ENCODE measurements around the gene PHF21B. TPM values are rescaled to one million over a fixed set of nuclear protein-coding genes. Genes with fewer than 3 reads are reported as not detected.

PHF21B gene
- total RNA-seq, 1 donor from 2014 or later, result 113 TPM

GRCh38 chr22:44895296-44896055 lies 114.3 kb downstream of the PHF21B start:
- Mint-ChIP-seq H3K36me3 (ENCODE audit: unreplicated experiment) (peaks cover under 1% of the 10 kb centered on the region), H3K27me3 (ENCODE audit: unreplicated experiment) (peaks cover 2% of the 10 kb centered on the region), H3K9me3 (ENCODE audit: unreplicated experiment) (peaks cover 3% of the 10 kb centered on the region), H3K27ac (ENCODE audit: unreplicated experiment) (no peak overlapping the region), H3K4me1 (ENCODE audit: low read depth, unreplicated experiment) (no peaks in the 10 kb centered on the region), H3K4me3 (ENCODE audit: unreplicated experiment) (no peak overlapping the region)
- no peak for DNase-seq
- TF ChIP-seq, protein P1, sequence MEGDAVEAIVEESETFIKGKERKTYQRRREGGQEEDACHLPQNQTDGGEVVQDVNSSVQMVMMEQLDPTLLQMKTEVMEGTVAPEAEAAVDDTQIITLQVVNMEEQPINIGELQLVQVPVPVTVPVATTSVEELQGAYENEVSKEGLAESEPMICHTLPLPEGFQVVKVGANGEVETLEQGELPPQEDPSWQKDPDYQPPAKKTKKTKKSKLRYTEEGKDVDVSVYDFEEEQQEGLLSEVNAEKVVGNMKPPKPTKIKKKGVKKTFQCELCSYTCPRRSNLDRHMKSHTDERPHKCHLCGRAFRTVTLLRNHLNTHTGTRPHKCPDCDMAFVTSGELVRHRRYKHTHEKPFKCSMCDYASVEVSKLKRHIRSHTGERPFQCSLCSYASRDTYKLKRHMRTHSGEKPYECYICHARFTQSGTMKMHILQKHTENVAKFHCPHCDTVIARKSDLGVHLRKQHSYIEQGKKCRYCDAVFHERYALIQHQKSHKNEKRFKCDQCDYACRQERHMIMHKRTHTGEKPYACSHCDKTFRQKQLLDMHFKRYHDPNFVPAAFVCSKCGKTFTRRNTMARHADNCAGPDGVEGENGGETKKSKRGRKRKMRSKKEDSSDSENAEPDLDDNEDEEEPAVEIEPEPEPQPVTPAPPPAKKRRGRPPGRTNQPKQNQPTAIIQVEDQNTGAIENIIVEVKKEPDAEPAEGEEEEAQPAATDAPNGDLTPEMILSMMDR (IDR thresholded peaks at IDR 0.05; ENCODE audit: partially characterized antibody, unreplicated experiment), result no peak

DNA sequence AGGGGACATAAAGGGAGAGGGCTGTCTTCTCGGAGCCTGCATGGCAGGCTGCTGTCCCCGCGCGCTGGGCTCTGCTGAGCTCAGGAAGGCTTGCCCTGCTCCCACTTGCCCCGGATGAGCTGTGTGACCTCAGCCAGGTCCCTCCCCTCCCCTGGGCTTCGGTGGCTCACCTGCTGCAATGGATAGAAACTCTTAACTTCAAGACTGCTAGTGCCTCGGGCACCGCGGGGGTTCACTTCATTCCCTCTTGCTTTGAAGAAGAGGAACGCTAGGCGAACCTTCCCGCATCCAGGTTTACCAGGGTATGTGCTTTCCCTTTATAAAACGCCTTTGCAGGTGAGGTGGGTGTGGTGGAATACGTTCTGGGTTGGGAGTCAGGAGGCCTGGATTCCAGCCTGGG lies 115.0 kb downstream of the PHF21B start:
- peaks cover 4% of the 10 kb centered on the region for H3K9me3 Mint-ChIP-seq (ENCODE audit: unreplicated experiment)
- no peak overlapping the region for H3K4me3 Mint-ChIP-seq (ENCODE audit: unreplicated experiment)
- no peak overlapping the region for H3K27ac Mint-ChIP-seq (ENCODE audit: unreplicated experiment)
- TF ChIP-seq, protein P1 (IDR thresholded peaks at IDR 0.05; ENCODE audit: partially characterized antibody, unreplicated experiment), result no peak
- H3K27me3 Mint-ChIP-seq (ENCODE audit: unreplicated experiment), result peaks cover 4% of the 10 kb centered on the region
- no peaks in the 10 kb centered on the region for H3K36me3 Mint-ChIP-seq (ENCODE audit: unreplicated experiment)
- DNase-seq, result no peak
- H3K4me1 Mint-ChIP-seq (ENCODE audit: low read depth, unreplicated experiment), result no peaks in the 10 kb centered on the region

- Mint-ChIP-seq H3K27me3 (ENCODE audit: unreplicated experiment) (peaks cover 4% of the 10 kb centered on the region), H3K4me3 (ENCODE audit: unreplicated experiment) (no peak overlapping the region), H3K27ac (ENCODE audit: unreplicated experiment) (no peak overlapping the region), H3K9me3 (ENCODE audit: unreplicated experiment) (peaks cover 6% of the 10 kb centered on the region), H3K4me1 (ENCODE audit: low read depth, unreplicated experiment) (no peaks in the 10 kb centered on the region), H3K36me3 (ENCODE audit: unreplicated experiment) (no peaks in the 10 kb centered on the region)
- no peak for DNase-seq
- TF ChIP-seq, protein P1 (IDR thresholded peaks at IDR 0.05; ENCODE audit: partially characterized antibody, unreplicated experiment), result no peak
Observed at GRCh38 chr22:44894321-44894720, 115.5 kb downstream of the PHF21B start.

DNA sequence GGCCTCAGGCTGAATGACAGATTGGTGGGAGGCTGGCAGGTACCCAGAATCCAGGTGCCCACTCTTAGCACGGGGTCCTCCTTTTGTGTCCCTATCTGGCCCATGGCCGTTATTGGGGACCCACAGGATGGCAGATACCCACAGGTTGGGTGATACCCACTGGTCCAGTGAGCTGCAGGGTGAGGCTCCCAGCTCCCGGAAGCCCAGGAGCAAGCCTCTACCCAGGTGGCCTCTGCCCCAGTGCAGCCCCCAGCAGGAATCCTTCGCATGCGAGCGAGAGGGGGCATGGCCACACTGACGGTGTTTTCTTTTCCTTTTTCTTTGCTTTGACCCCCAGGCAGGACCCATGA lies 116.1 kb downstream of the PHF21B start:
- Mint-ChIP-seq H3K4me1 (ENCODE audit: low read depth, unreplicated experiment) (no peaks in the 10 kb centered on the region), H3K27me3 (ENCODE audit: unreplicated experiment) (peaks cover 4% of the 10 kb centered on the region), H3K9me3 (ENCODE audit: unreplicated experiment) (peaks cover 6% of the 10 kb centered on the region)

More for the DNA sequence above, 116.1 kb downstream of the PHF21B start:
- no peak overlapping the region for H3K27ac Mint-ChIP-seq (ENCODE audit: unreplicated experiment)
- H3K4me3 Mint-ChIP-seq (ENCODE audit: unreplicated experiment), result no peak overlapping the region
- no peak for DNase-seq
- TF ChIP-seq, protein P1 (IDR thresholded peaks at IDR 0.05; ENCODE audit: partially characterized antibody, unreplicated experiment), result no peak
- no peaks in the 10 kb centered on the region for H3K36me3 Mint-ChIP-seq (ENCODE audit: unreplicated experiment)

Data from glutamatergic neuron (in vitro differentiated cells).